OCI-LY1 (cell line): ENCODE measurements around the gene CTXN1.

ENCODE experiments used
- CTCF ChIP-seq: fragments of 200-600 bp; sonication (generic), shearing (Covaris generic); IDR thresholded peaks from 2 replicates; pipeline ENCODE4 v1.5.1; 2017; ENCODE audit warnings: mild to moderate bottlenecking, antibody characterized with exemption, low read length, moderate library complexity, mixed read lengths
- EZH2 ChIP-seq: fragments of 200-600 bp; sonication (generic), shearing (Covaris generic); IDR thresholded peaks from 2 replicates; pipeline ENCODE4 v1.8.0; 2017; ENCODE audit warnings: borderline replicate concordance, mixed run types, mild to moderate bottlenecking, antibody characterized with exemption, low read length, moderate library complexity, mixed read lengths

- TF ChIP-seq CTCF (no peak), EZH2 (no peak)
Measured at GRCh38 chr19:7907122-7907521, 18.8 kb downstream of the CTXN1 start.
